HG03108 (cell line): ENCODE measurements around the gene FAM171A1.

Experiments used
- ATAC-seq: cut with Tn5 transposase; IDR thresholded peaks from one replicate; pipeline ENCODE4 v1.9.1; 2021; ENCODE audit warnings: moderate library complexity; ENCODE audit not compliant: unreplicated experiment

The FAM171A1 gene

DNA sequence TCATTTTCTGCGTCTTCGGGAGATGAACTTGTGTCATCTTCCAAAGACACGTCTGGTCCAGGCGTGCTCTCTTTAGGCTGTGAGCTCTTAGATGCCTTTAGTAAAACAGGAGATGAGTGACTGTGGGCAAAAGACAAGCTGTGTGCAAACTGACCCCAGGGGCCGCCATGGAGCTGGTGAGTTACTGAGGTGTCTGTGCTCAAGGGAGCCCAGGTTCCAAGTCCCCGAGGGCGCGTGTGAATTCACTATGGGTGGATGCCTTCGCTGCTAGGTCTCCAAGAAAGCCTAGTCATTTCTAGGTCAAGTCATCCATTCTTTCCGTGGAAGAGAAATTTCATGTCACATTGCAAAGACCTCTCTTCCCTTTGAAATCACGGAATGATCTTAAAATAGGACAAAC lies 118.7 kb downstream of the FAM171A1 start:
- no peak for ATAC-seq

DNA sequence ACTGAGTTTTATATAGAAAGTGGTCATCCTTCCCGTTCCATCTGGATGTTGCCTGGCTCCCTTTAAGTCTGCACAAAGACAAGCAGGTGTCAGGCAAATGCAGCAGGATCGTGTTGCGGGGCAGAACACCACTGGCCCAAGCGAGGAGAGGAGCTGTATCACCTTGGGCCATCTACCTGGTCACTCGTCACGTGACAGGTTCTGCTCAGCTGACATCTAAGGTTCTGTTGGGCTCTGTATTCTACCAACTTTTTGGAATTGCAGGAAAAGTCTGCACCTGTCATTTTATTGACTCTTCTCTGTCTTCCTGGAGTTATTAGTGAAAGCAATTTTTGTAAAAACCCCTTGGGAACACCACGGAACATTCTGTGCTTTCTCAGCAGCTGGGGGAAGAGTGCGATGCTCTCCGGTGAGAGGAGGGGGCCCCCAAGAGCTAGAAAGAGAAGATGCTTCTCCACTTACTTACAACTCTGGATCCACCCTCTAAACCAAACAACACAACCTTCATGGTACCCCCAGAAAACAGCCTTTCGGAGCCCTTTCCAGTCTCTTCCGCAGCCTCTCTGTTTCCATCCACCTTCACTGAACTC lies 119.2 kb downstream of the FAM171A1 start:
- no peak for ATAC-seq

DNA sequence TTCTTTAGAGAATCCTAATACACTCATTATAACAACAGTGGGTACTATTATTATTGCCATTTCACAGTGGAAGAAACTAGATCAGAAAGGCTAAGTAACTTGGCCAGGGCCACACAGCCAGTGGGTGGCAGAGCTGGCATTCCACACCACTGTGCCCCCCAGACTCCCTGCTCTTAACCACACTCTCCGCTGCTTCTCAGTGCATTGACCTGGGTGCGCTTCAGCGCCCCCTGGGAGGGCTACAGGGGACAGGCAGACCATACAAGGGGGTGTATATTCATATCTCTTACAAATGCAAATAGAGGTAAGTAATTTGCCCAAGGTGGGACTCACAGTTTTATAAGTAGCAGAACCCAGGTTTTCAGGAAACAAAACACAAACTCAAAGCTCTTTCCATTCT lies 125.6 kb downstream of the FAM171A1 start:
- no peak for ATAC-seq

DNA sequence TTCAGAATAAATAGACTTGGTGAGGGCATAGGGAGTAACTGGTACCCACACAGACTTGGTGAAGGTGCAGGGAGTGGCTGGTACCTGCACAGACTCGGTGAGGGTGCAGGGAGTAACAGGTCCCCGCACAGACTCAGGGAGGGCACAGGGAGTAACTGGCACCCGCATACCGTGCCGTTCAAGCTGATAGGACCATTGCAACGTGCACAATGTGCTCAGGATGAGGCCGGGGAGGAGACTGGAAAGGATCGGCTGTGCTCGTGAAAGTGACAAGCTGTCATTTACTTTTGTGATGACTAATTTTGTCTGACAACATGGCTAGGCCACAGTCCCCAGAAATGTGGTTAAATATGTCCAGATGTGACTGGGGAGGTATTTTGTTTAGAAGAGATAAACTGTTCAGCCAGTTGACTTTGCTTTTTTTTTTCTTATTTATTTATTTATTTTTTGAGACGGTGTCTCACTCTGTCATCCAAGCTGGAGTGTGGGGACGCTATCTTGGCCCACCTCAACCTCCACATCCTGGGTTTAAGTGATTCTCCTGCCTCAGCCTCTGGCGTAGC lies 126.4 kb downstream of the FAM171A1 start:
- ATAC-seq: no peak

DNA sequence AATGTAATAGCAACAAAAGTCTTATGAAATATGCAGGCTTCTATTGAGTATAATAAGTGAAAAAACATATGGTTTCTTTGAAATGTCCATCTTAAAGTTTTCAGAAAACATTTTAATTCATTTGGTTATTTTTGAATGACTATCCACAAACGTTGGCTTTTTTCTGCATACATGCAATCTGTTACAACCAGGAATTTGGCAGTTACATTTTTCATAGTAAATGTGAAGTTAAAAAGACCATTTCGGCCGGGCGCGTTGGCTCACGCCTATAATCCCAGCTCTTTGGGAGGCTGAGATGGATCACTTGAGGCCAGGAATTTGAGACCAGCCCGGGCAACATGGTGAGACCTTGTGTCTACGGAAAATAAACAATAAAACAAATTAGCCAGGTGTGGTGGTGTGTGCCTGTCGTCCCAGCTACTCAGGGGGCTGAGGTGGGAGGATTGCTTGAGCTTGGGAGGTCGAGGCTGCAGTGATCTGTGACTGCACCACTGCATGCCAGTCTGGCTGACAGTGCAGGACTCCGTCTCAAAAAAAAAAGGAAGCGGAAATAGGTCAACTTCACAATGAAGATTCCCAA lies 128.7 kb downstream of the FAM171A1 start:
- ATAC-seq: no peak

DNA sequence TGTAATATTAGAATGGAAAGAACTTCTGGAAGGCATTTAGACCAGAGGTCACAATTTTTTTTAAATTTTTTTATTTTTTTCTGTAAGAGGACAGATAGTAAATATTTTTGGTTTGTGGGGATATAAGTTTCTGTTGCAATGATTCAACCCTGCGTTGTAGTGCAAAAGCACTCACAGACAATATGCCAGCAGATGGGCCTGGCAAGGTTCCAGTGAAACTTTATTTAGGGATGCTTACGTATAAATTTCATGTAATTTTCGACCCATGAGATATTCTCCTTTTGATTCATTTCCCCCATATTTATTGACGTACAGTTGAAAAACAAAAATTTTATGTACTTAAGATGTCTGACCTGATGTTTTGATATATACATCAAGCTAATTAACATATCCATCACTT lies 129.8 kb downstream of the FAM171A1 start:
- ATAC-seq: no peak

DNA sequence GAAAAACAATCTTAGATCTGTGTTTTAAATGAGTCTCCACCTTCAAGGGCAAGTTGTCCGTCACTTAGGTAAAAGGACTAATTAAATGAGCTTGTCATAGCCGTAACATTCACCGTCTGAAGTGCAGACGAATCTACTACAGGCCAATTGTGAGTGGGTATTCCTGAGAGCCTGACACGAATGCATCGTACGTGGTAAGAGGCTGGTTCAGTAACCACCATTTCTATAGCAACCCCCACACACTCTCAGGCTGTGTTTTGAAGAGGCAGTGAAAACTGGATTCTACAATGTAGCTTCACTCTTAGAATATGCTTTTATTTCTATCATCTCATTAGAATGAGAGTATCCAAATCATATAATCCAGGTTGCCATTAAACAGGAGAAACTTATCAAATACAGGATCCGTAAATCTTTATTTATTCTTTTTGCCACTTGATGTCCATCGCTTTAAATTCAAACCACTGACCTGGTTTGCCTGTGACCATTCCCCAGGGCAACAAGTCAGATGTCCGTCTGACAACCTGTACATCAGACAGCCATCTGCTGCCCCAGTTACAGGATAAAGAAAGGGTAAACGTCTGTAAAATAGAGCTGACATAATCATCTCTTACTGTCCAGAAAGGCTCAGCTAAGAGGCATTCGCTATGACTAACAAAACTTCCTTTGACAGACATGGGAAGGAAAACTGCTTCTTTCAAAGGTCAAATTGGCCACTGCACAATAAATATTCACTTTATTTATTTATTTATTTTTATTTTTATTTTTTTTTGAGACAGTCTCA lies 132.3 kb downstream of the FAM171A1 start:
- no peak for ATAC-seq

DNA sequence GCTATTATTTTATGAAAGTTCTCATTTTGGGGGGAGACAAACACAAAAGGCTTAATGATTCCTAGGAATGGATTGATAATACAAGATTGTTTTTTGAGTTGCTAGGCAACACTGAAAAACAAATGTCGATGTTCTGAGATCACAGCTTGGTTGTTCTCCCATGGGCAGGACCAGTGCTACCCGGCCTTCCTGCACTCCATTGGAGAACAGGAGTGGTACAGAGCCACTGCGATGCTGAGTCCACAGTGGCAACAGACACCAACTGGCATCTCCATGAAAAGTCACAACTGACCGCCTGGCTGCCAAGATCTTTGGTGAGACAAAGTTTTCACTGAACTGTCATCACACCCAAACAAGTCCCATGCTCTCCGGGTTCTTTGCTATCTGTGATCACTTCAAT lies 133.7 kb downstream of the FAM171A1 start:
- no peak for ATAC-seq

DNA sequence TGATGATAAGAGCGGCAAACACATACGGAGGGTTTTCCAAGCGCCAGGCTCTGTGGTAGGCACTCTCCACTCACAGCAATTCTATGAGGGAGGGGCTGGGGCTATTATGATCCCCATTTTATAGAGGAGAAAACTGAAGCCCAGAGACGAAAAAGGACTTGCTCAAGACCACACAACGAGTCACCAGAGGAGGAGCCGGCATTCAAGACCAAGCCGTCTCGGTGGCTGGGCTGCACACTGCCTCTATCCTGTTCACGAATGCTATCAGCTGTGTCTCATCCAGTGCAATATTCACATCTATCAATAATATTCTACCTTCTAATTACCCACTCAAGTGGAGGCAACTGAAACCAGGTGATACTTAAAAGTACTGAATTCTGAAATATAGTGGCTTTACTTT lies 134.7 kb downstream of the FAM171A1 start:
- no peak for ATAC-seq

DNA sequence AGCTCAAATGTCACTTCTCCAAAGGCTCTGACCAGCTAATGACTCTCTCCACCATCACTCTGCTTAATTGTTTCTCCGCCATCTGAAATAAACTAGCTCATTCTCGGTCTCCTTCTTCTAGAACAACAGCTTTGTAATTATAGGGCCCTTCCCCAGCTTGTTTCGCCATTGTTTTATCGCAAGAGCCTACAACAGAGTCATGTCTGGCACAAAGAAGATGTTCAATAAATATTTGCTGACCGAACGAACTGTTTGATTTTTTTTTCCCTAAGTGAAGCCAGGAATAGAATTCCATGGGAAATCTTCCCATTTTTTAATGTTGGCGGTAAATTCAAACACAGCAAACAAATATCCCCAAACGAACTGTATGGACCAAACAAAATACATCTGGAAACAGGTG lies 138.8 kb downstream of the FAM171A1 start:
- ATAC-seq: no peak

DNA sequence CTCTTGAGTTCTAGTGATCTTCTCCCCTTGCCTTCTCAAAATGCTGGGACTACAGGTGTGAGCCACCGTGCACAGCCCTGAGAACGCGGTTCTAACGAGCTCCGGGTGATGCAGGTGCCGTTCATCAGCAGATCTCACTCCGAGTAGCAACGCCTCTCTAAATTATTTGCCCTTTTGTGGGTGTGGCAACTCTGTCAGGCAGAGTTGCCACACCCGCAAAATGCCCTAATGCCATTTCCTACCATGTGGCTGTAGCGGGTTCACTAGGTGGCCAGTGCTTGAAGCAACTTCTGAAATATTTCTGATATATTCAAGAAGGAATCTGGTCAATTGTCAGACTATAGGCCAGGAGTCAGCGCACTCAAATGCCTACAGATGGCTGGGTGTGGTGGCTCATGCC lies 139.7 kb downstream of the FAM171A1 start:
- ATAC-seq: no peak

DNA sequence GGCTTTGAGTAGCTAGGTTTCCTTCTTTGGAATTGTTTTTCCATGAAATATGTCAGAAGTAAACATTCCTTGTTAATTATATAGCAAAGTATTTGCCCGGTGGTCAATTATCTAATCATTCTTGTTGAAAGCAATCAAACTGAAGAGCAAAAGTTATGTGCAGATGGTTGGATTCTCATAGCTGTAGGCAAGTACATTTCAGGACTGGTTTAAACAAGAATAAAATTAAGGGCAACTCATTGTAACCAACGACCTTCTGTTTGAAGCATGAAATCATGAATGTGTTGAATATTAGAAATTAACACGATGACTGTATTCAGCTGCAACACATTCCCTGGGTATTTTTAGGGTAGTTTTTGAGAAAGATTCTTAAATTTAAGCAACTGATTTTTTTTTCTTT lies 140.8 kb downstream of the FAM171A1 start:
- no peak for ATAC-seq

DNA sequence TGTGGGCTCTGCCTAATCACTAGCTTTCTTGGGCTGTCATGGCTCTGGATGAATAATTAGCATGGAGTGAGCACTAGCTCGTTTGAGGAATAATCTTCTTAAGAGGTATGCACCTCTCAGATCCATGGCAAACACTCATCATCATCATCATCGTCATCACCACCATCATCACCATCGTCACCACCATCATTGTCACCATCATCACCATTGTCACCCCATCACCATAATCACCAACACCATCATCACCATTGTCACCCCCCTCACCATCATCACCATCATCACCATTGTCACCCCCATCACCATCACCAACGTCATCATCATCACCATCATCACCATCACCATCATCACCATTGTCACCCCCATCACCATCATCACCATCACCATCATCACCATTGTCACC lies 141.8 kb downstream of the FAM171A1 start:
- no peak for ATAC-seq

DNA sequence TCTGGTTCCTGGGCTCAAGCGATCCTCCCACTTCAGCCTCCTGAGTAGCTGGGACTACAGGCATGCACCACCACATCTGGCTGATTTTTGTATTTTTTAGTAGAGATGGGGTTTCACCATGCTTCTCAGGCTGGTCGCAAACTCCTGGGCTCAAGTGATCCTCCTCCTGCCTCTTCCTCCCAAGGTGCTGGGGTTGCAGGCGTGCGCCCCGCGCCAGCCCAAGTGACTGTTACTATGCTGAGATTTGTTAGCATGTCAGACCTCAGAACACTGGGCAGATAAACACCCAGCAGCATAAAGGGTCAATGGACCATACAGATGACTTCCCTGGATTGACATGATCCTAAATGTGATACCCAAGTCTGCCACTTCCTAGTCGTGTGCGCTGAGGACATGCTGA lies 142.7 kb downstream of the FAM171A1 start:
- ATAC-seq: no peak

DNA sequence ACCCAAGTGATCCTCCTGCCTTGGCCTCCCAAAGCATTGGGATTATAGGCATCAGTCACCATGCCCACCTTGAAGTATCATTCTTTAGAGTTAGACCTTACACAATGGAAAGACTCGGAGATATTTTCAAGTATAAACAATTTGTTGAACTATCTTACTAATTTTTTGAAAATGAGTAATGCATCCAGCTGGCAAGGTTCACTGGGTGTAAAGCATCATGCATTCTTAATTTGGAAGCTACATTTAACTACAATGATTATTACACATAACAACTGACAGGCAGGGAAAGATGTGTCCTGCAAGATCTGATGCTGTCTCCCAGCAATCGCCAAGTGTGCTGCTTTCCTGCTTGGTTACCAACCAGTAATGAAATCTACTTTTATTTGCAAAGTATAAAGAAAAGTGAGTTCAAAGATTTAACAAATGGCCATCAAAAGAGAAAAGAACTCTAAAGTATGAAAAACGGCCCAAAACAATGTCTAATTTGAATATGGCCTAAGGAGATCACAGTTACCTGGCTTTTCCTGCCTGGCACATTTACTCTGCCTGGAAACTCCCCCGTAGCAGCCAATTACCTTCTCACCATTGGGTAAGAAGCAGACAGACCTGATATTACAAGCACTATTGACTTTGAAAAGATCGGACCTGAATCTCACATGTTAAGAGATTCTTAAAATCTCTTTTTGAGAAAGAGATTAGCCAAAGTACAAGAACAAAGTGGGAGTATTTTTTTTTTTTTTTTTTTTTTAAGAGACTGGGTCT lies 143.3 kb downstream of the FAM171A1 start:
- no peak for ATAC-seq

DNA sequence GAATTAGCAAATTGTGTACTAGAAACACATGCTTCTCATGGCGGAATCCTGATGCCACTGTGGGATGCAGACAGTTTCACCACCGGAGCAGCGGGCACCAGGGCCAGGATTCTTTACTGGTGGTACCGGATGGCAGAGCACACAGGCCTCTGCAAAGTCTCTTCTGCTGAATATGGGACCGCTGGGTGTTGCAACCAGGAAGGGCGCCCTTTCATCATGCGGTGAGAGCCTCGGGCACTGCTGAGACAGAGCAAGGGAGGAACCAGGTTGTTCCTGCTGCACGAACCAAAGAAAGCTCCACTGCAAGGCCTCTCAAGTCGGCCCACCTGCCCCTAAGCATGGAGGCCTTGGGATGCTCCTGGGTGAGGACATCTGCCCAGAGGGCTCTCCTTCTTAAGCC lies 145.6 kb downstream of the FAM171A1 start:
- no peak for ATAC-seq

DNA sequence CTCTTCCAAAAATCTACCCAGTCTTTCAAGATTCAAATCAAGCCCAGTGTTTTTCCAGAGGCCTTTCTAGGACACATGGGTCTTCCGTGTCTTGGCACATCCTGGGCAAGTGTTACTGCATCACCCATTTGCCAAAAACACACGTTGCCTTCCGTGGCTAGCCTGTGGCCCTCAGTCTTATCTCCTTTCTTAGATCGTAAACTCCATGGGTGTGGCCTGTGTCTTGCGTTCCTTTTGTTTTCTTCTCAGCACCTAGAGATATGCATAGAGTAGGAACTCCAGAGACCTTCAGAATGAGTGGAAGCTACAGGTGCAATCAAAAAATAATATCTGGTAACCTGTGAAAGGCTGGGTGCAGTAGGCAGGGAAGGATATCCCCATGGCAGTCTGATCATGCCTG lies 146.1 kb downstream of the FAM171A1 start:
- ATAC-seq: no peak

DNA sequence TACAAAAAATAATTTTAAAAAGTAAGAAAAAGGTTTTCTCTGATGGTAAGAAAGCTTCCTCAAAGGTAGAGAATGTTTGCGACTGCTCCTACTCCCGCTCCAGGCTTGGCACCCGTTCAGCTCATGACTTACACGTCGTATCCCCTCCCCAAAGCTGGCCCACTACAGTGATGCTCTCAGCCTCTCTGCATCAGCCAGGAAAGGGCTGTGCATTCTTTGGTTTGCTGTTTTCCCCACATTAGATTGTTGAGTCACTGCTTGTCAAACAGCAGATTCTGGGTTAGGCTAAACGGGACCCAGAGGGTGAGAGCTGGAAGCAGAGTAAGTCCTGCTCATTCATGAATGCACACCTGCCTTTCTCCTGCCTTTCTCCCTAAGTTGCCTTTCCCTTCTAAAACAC lies 147.9 kb downstream of the FAM171A1 start:
- ATAC-seq: no peak

DNA sequence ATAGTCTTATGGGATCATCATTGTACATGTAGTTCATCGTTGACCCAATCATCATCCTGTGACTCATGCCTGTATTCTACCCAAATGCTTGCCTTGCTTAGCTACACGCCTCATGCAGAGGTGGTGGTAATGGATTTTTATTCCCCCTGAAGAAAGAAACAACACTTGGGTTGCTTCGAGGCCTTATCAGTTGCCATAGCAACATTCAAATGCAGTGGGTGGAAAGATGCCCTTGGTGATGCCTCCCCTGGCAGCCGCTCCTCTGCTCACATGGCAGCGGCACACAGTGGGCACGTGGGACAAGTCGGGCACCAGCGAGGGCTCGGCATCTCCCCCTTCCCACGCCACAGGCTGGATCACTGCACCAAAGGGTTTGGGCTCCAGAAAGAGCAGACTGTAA lies 148.6 kb downstream of the FAM171A1 start:
- no peak for ATAC-seq

DNA sequence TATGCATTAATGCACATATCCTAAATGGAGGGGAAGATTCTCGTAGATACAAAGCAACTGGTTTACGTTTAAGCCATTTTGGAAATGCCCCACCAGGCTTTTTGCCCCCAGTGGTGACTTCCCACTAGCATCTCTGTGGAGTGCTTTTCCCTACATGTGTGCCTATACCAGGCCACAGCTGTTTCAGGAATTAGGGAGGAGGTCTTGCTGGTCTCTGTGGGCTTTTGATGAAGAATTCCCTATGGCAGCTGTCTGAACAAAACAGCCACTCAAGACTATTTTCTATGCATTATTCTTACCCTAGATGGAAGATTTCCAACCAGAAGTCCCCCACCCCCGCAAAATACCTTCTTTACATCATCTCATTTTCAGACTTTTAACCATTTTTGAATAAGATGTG lies 150.6 kb downstream of the FAM171A1 start:
- no peak for ATAC-seq

DNA sequence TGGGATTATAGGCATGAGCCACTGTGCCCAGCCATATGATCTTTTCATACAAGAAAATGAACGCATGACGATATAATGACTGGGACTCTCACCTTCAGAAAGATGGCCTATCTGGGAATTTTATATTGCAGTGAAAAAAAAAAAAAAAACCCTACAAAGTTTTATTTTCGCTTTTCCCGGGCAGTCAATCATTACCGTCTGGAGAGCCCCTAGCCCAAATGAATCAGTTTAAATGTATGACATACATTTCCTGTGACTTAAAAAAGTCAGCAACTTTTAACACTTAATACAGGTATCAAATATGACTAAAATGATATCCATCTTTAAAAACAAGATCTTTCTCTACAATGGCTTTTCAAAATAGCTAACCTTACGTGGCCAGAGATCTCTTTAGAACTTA lies 154.4 kb downstream of the FAM171A1 start:
- no peak for ATAC-seq

DNA sequence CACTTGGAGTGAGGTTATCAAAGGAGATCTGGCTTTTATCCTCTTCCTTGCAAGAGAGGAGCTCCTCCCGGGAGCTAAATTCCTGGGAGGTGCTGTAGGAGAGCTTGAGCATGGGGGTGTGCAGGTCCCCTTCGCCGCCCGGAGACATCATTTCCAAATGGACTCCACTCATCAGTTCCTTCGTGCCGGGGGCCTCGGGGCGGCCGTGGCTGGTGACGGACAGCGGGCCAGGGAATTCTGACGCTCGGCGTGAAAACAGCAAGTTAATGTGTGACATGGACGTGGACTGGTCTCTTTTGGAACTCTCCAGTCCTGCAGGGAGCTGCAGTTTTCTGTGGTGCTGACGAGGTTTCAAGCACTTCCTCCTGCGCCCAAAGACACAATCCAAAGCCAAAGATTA lies 156.9 kb downstream of the FAM171A1 start:
- ATAC-seq: no peak
